Non-pigmented ciliary epithelial cell (primary cell): Measurements from ENCODE around the gene FAM114A2.
"Not testable (repeated sequence)": the region's sequence is repeated elsewhere in the genome, so short reads cannot be mapped to it uniquely, and the experiment has no call there.

Experiments
- DNase-seq: peaks from one replicate; pipeline ENCODE4 v3.0.0-alpha.2; 2010; ENCODE audit warnings: low read depth

FAM114A2 gene

GRCh38 chr5:154047324-154047723 is 8.6 kb upstream of the FAM114A2 start:
- no peak for DNase-seq

- no peak for DNase-seq
Observed at GRCh38 chr5:154046486-154046885, 7.8 kb upstream of the FAM114A2 start.

GRCh38 chr5:154044581-154044980 is 5.9 kb upstream of the FAM114A2 start:
- no peak for DNase-seq

- no peak for DNase-seq
Observed at GRCh38 chr5:154044099-154044498, 5.4 kb upstream of the FAM114A2 start.

GRCh38 chr5:154042766-154043165 is 4.1 kb upstream of the FAM114A2 start:
- DNase-seq = no peak

GRCh38 chr5:154039458-154039829 is 734 bp upstream of the FAM114A2 start:
- no peak for DNase-seq

- DNase-seq = no peak
Observed at GRCh38 chr5:154038261-154038706, 426 bp downstream of the FAM114A2 start.

- no peak for DNase-seq
Observed at GRCh38 chr5:154034944-154035343, 3.8 kb downstream of the FAM114A2 start.

- DNase-seq = no peak
Observed at GRCh38 chr5:154031937-154032489, 6.7 kb downstream of the FAM114A2 start.

- DNase-seq = no peak
Observed at GRCh38 chr5:154025951-154026350, 12.8 kb downstream of the FAM114A2 start.

- not testable (repeated sequence) for DNase-seq
Observed at GRCh38 chr5:154018919-154019318, 19.8 kb downstream of the FAM114A2 start.

- no peak for DNase-seq
Observed at GRCh38 chr5:154015071-154015693, 23.5 kb downstream of the FAM114A2 start.

GRCh38 chr5:154010660-154011059 is 28.1 kb downstream of the FAM114A2 start:
- no peak for DNase-seq

- DNase-seq = no peak
Observed at GRCh38 chr5:154005648-154006047, 33.1 kb downstream of the FAM114A2 start.

- no peak for DNase-seq
Observed at GRCh38 chr5:154002511-154003020, 36.1 kb downstream of the FAM114A2 start.

- no peak for DNase-seq
Observed at GRCh38 chr5:154002093-154002492, 36.6 kb downstream of the FAM114A2 start.

- DNase-seq = no peak
Observed at GRCh38 chr5:154000703-154001102, 38.0 kb downstream of the FAM114A2 start.

- DNase-seq = no peak
Observed at GRCh38 chr5:153999995-154000394, 38.7 kb downstream of the FAM114A2 start.

GRCh38 chr5:153998768-153999167 is 39.9 kb downstream of the FAM114A2 start:
- no peak for DNase-seq

- DNase-seq = no peak
Observed at GRCh38 chr5:153998010-153998409, 40.7 kb downstream of the FAM114A2 start.

- no peak for DNase-seq
Observed at GRCh38 chr5:153991168-153991567, 47.5 kb downstream of the FAM114A2 start.

- no peak for DNase-seq
Observed at GRCh38 chr5:153988510-153988909, 50.2 kb downstream of the FAM114A2 start.

- no peak for DNase-seq
Observed at GRCh38 chr5:153987301-153987700, 51.4 kb downstream of the FAM114A2 start.

- DNase-seq = no peak
Observed at GRCh38 chr5:153985498-153985897, 53.2 kb downstream of the FAM114A2 start.
